ENCODE results near the gene IRAK1BP1. TPM values are rescaled to one million over a fixed set of nuclear protein-coding genes. Genes with fewer than 3 reads are reported as not detected.

IRAK1BP1 gene
- polyA plus RNA-seq, 2 of the 4 experiments (the other 2 are of a cell fraction), result 0.92 to 2.6 TPM

DNA sequence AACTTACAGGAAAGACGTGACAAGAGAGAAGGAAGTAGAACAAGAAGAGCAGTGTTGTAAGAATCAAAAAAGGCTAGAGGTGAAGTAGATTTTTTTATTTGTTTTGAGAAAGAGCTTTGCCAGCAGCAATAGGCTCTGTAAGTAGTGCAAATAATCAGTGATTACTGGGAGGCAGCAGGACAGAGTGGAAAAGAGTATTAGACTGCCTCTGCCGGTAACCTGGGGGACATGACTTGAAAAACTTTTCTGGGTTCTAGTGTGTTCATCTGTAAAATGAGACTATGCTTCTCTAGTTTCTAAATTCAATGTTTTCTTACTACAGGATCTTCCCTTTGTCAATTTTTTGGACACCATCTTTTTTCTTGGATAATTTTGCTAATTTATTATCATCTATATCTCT is 5.8 kb upstream of the IRAK1BP1 start:
- DNase-seq (ENCODE audit: low read depth in 1 of 2, low spot score in 1 of 2), result peak in 1 of 2 experiments; percentile 19
- 46% methylated on average over 2 of the region's 2 CpGs for WGBS (ENCODE audit: missing lambda C conversion rate)

GRCh38 chr6:78863576-78863975 is 3.8 kb upstream of the IRAK1BP1 start:
- TF ChIP-seq FOSL2 (IDR thresholded peaks at IDR 0.05) (no peak), FOSL2 (CRISPR knock-in tag; IDR thresholded peaks at IDR 0.05) (no peak)
- ChIA-PET CTCF (no interaction called here), POLR2A (no interaction called here)
- ATAC-seq, result no peak
- no peak overlapping the region for H3K4me2 ChIP-seq
- WGBS (ENCODE audit: missing lambda C conversion rate), result 86% methylated on average over 2 of the region's 2 CpGs
- FAIRE-seq, result no peak
- DNase-seq (ENCODE audit: low read depth in 1 of 2, low spot score in 1 of 2), result no peak
- no peak overlapping the region for H3K4me3 ChIP-seq
- no peak overlapping the region for H3K27ac ChIP-seq
- no peaks in the 10 kb centered on the region for H3K9me3 ChIP-seq
- H3K4me1 ChIP-seq, result peaks cover 2% of the 10 kb centered on the region; the same call in 1 of the 3 replicates

More for the DNA sequence above, 5.8 kb upstream of the IRAK1BP1 start:
- Histone ChIP-seq H3K4me1 (peaks cover 2% of the 10 kb centered on the region; the same call in 1 of the 3 replicates), H3K4me3 (no peak overlapping the region), H3K9me3 (no peaks in the 10 kb centered on the region), H3K27ac (no peak overlapping the region), H3K4me2 (no peak overlapping the region)
- TF ChIP-seq CBX2 (IDR thresholded peaks at IDR 0.05; ENCODE audit: borderline replicate concordance, low read depth) (no peak), ESRRA (IDR thresholded peaks at IDR 0.05; ENCODE audit: borderline replicate concordance, low read length) (no peak), POLR2A (IDR thresholded peaks at IDR 0.05; ENCODE audit: low read length) (no peak), PHF8 (IDR thresholded peaks at IDR 0.05; ENCODE audit: borderline replicate concordance, low read depth) (no peak), HOXB13 (CRISPR knock-in tag; IDR thresholded peaks at IDR 0.05; ENCODE audit: low read depth) (no peak), MAX (IDR thresholded peaks at IDR 0.05) (no peak), SMC3 (IDR thresholded peaks at IDR 0.05) (no peak)
- ATAC-seq, result peak; percentile 34 to 75; a peak in 4 of 6 replicates
- ChIA-PET POLR2A (no interaction called here), CTCF (interaction anchor here (0.9 kb wide), 1 partner anchor 684 kb away, joined by 4 read pairs; no protein-coding TSS in a partner anchor)
- FAIRE-seq, result no peak

DNA sequence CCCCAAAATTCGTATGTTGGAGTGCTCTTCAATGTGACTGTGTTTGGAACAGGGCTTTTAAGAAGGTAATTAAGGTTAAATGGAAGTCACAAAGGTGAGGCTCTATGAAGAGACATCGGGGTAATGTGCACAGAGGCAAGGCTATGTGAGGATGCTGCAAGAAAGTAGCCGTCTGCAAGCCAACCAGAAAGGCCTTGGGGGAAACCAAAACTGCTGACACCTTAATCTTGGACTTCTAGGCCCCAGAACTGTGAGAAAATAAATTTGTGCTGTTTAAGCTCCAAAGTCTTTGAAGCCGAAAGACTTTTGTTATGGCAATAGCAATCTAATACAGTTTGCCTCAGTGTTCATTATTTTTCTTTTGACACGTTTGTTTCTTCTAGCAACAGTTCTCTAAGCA is 2.4 kb upstream of the IRAK1BP1 start:
- ChIA-PET POLR2A (no interaction called here), CTCF (no interaction called here)
- no peak for DNase-seq (ENCODE audit: low read depth in 1 of 2, low spot score in 1 of 2)
- Histone ChIP-seq H3K9me3 (no peaks in the 10 kb centered on the region), H3K27ac (no peak overlapping the region), H3K4me1 (peaks cover 2% of the 10 kb centered on the region; the same call in 1 of the 3 replicates), H3K4me2 (no peak overlapping the region), H3K4me3 (no peak overlapping the region)
- no peak for ATAC-seq
- no peak for TF ChIP-seq ZNF302 (CRISPR knock-in tag; IDR thresholded peaks at IDR 0.05)
- TF ChIP-seq RARB (CRISPR knock-in tag; IDR thresholded peaks at IDR 0.05), result no peak
- no peak for TF ChIP-seq POLR2A (IDR thresholded peaks at IDR 0.05; ENCODE audit: low read length)
- no peak for TF ChIP-seq CHD2 (IDR thresholded peaks at IDR 0.05; ENCODE audit: low read length, partially characterized antibody)
- no peak for TF ChIP-seq BHLHE40 (IDR thresholded peaks at IDR 0.05; ENCODE audit: low read depth, low read length)
- no peak for TF ChIP-seq HES2 (IDR thresholded peaks at IDR 0.05)
- TF ChIP-seq, protein P1, sequence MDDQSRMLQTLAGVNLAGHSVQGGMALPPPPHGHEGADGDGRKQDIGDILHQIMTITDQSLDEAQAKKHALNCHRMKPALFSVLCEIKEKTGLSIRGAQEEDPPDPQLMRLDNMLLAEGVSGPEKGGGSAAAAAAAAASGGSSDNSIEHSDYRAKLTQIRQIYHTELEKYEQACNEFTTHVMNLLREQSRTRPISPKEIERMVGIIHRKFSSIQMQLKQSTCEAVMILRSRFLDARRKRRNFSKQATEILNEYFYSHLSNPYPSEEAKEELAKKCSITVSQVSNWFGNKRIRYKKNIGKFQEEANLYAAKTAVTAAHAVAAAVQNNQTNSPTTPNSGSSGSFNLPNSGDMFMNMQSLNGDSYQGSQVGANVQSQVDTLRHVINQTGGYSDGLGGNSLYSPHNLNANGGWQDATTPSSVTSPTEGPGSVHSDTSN (IDR thresholded peaks at IDR 0.05), result no peak
- TF ChIP-seq HDAC2 (IDR thresholded peaks at IDR 0.05), result no peak
- no peak for TF ChIP-seq MYC (IDR thresholded peaks at IDR 0.05; ENCODE audit: borderline replicate concordance, low read length)
- TF ChIP-seq, protein P2, sequence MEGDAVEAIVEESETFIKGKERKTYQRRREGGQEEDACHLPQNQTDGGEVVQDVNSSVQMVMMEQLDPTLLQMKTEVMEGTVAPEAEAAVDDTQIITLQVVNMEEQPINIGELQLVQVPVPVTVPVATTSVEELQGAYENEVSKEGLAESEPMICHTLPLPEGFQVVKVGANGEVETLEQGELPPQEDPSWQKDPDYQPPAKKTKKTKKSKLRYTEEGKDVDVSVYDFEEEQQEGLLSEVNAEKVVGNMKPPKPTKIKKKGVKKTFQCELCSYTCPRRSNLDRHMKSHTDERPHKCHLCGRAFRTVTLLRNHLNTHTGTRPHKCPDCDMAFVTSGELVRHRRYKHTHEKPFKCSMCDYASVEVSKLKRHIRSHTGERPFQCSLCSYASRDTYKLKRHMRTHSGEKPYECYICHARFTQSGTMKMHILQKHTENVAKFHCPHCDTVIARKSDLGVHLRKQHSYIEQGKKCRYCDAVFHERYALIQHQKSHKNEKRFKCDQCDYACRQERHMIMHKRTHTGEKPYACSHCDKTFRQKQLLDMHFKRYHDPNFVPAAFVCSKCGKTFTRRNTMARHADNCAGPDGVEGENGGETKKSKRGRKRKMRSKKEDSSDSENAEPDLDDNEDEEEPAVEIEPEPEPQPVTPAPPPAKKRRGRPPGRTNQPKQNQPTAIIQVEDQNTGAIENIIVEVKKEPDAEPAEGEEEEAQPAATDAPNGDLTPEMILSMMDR (IDR thresholded peaks at IDR 0.05), result no peak
- no peak for TF ChIP-seq GATA3 (IDR thresholded peaks at IDR 0.05; ENCODE audit: borderline replicate concordance)
- TF ChIP-seq EP300 (IDR thresholded peaks at IDR 0.05), result no peak
- TF ChIP-seq CBX2 (IDR thresholded peaks at IDR 0.05; ENCODE audit: borderline replicate concordance, low read depth), result no peak
- TF ChIP-seq CBX8 (IDR thresholded peaks at IDR 0.05), result no peak
- TF ChIP-seq, protein P3, sequence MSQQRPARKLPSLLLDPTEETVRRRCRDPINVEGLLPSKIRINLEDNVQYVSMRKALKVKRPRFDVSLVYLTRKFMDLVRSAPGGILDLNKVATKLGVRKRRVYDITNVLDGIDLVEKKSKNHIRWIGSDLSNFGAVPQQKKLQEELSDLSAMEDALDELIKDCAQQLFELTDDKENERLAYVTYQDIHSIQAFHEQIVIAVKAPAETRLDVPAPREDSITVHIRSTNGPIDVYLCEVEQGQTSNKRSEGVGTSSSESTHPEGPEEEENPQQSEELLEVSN (IDR thresholded peaks at IDR 0.05; ENCODE audit: borderline replicate concordance, low read depth), result no peak
- no peak for FAIRE-seq
- WGBS (ENCODE audit: missing lambda C conversion rate), result 92% methylated on average over 5 of the region's 5 CpGs
